ENCODE measurements around the gene SHPK. TPM values are rescaled to one million over a fixed set of nuclear protein-coding genes. Genes with fewer than 3 reads are reported as not detected.

The SHPK gene
- total RNA-seq, 4 donors from 2014 or later: 7.3 to 16.8 (median 10.8) TPM

GRCh38 chr17:3659541-3660111 is 23.6 kb upstream of the SHPK start:
- TF ChIP-seq CTCF (IDR thresholded peaks at IDR 0.05; ENCODE audit: low read depth): no peak

DNA sequence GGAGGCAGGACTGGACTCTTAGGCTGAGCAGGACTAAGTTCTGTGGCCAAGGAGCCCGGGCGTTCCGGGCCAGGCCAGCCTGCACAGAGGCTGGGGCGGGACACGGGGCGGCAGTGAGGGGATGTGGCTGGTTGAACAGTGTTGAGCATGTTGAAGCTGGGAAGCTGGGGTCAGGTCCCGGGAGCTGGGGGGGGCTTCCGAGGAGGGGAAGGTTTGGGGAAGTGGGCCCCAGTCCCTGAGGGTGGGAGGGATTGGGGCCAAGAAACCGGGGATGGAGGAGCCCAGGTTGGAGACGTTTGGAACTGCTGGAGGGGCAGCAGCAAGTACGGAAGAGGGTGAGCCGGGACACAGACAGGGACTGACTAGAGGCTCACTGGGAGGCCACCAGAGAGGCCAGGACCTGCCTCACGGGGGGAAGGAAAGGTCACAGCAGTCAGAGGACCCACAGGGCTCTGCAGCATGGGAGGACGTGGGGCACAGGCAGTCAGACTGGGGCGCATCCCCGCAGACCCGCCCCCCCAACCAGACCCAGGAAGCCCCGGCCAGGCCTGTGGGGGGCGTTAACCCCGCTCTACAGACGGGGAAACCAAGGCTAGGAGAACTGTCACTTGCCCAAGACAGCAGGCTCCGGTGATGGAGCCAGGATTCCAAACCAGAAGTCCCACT is 22.9 kb upstream of the SHPK start:
- no peak for TF ChIP-seq CTCF (IDR thresholded peaks at IDR 0.05; ENCODE audit: low read depth)

GRCh38 chr17:3657874-3658783 is 22.1 kb upstream of the SHPK start:
- no peak for TF ChIP-seq CTCF (IDR thresholded peaks at IDR 0.05; ENCODE audit: low read depth)

GRCh38 chr17:3657588-3657869 is 21.5 kb upstream of the SHPK start:
- TF ChIP-seq CTCF (IDR thresholded peaks at IDR 0.05; ENCODE audit: low read depth): no peak

DNA sequence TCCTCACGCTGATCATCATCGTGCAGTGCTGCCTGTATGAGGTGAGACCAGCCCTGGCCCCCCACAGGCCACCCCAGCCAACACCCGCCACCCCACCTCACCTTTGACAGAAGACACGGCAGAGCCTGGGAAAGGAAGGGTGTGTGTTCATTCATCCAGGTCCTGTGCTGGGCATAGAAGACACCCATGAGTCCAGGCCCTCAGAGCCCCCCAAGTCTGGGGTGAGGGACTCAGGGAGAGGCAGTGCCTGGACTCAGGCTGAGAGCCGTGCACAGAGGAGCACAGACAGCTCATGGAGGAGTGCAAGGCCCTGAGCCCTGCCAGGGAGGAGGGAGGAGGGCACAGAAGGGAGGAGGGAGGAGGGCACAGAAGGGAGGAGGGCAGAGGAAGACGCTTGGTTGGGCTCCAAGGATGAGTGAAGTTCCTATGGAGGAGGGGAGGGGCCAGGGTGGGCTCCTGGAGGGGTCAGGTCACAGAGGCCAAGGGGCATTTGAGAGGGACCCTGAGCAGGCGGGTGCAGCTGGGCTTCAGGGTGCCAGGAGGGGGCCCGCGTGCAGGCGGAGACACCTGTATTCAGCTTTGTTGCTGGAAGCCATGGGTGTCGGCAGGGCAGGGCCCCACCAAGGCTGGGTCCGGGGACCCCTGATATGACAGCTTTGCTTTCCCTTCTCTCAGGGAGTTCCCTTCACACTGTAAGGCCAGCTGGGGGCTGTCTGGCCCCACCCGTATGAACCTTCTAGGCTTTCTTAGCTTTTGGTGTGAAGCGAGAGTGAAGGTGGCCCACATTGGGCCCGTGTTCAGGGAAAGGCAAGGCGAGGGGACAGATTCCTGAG is 20.9 kb upstream of the SHPK start:
- TF ChIP-seq CTCF (IDR thresholded peaks at IDR 0.05; ENCODE audit: low read depth): no peak

- TF ChIP-seq CTCF (IDR thresholded peaks at IDR 0.05; ENCODE audit: low read depth): no peak
Measured at GRCh38 chr17:3656353-3656752, 20.3 kb upstream of the SHPK start.
